Endothelial cell (in vitro differentiated cells): ENCODE results near the gene CHPT1. TPM values are rescaled to one million over a fixed set of nuclear protein-coding genes. Genes with fewer than 3 reads are reported as not detected.

Experiments
- DNase-seq: peaks from one replicate; pipeline ENCODE4 v3.0.0; 2021; ENCODE audit warnings: low spot score
- H3K27ac Mint-ChIP-seq: one replicate; pipeline ENCODE4 v1.8.0; 2021; ENCODE audit warnings: mixed read lengths, inconsistent platforms; ENCODE audit not compliant: unreplicated experiment
- H3K27me3 Mint-ChIP-seq: one replicate; pipeline ENCODE4 v1.8.0; 2021; ENCODE audit warnings: mild to moderate bottlenecking, moderate library complexity, mixed read lengths, inconsistent platforms; ENCODE audit not compliant: unreplicated experiment
- H3K36me3 Mint-ChIP-seq: one replicate; pipeline ENCODE4 v1.8.0; 2021; ENCODE audit warnings: mild to moderate bottlenecking, low read depth, mixed read lengths, inconsistent platforms; ENCODE audit not compliant: unreplicated experiment
- H3K4me1 Mint-ChIP-seq: one replicate; pipeline ENCODE4 v1.8.0; 2021; ENCODE audit warnings: mild to moderate bottlenecking, mixed read lengths, inconsistent platforms; ENCODE audit not compliant: unreplicated experiment
- H3K4me3 Mint-ChIP-seq: one replicate; pipeline ENCODE4 v1.8.0; 2021; ENCODE audit warnings: mild to moderate bottlenecking, mixed read lengths, inconsistent platforms; ENCODE audit not compliant: unreplicated experiment
- H3K9me3 Mint-ChIP-seq: one replicate; pipeline ENCODE4 v1.8.0; 2021; ENCODE audit warnings: mixed read lengths, inconsistent platforms; ENCODE audit not compliant: unreplicated experiment
- total RNA-seq: library from RNA; stranded (reverse); fragmentation: NEBNext Ultra II Directional; extraction: Animal tissue kit (Norgen Biotek cat#: 25700); gene quantifications from one replicate; pipeline ENCODE4 v1.2.1, GENCODE V29; 2021; ENCODE audit not compliant: unreplicated experiment
- TF ChIP-seq, protein P1 (sequence below): fragments of 200-600 bp; sonication (generic); IDR thresholded peaks from one replicate; pipeline ENCODE4 v1.5.0; 2021; ENCODE audit warnings: antibody characterized with exemption; ENCODE audit not compliant: unreplicated experiment

CHPT1 gene
- total RNA-seq, 1 donor from 2014 or later, result 6.2 TPM

GRCh38 chr12:101773650-101774162, 76.3 kb downstream of the CHPT1 start:
- DNase-seq, result peak; percentile 63
- Mint-ChIP-seq H3K27me3 (no peaks in the 10 kb centered on the region), H3K27ac (no peak overlapping the region), H3K4me3 (no peak overlapping the region), H3K36me3 (peaks cover 4% of the 10 kb centered on the region), H3K9me3 (no peaks in the 10 kb centered on the region), H3K4me1 (no peaks in the 10 kb centered on the region)
- TF ChIP-seq, protein P1, sequence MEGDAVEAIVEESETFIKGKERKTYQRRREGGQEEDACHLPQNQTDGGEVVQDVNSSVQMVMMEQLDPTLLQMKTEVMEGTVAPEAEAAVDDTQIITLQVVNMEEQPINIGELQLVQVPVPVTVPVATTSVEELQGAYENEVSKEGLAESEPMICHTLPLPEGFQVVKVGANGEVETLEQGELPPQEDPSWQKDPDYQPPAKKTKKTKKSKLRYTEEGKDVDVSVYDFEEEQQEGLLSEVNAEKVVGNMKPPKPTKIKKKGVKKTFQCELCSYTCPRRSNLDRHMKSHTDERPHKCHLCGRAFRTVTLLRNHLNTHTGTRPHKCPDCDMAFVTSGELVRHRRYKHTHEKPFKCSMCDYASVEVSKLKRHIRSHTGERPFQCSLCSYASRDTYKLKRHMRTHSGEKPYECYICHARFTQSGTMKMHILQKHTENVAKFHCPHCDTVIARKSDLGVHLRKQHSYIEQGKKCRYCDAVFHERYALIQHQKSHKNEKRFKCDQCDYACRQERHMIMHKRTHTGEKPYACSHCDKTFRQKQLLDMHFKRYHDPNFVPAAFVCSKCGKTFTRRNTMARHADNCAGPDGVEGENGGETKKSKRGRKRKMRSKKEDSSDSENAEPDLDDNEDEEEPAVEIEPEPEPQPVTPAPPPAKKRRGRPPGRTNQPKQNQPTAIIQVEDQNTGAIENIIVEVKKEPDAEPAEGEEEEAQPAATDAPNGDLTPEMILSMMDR, result peak; percentile 97

DNA sequence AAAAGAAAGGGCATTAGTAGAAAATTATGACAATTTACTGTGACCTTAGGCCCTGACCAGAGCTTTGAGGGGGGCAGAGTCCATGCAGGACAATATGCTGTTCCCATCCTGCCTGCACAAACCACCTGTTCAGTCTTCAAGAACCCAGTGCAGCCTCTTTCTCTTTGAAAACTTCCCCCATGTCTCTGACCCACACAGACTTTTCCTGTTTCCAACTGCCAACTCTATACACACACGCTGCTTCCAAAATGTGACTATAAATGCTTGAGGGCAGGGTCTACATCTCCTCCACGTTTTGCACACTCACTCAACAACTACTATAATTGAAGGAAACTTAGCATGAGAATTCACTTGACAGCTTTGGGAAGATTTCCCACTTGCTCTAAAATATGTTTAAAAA, 78.4 kb downstream of the CHPT1 start:
- no peak for DNase-seq
- Mint-ChIP-seq H3K27me3 (no peaks in the 10 kb centered on the region), H3K4me1 (peaks cover 3% of the 10 kb centered on the region), H3K9me3 (no peaks in the 10 kb centered on the region), H3K4me3 (no peak overlapping the region), H3K27ac (no peak overlapping the region), H3K36me3 (peaks cover 4% of the 10 kb centered on the region)
- TF ChIP-seq, protein P1, result no peak

- Mint-ChIP-seq H3K36me3 (peaks cover 4% of the 10 kb centered on the region), H3K27me3 (no peaks in the 10 kb centered on the region), H3K9me3 (no peaks in the 10 kb centered on the region), H3K27ac (no peak overlapping the region), H3K4me1 (peaks cover 3% of the 10 kb centered on the region), H3K4me3 (no peak overlapping the region)
- TF ChIP-seq, protein P1, result no peak
- no peak for DNase-seq
Measured at GRCh38 chr12:101777485-101777884, 80.0 kb downstream of the CHPT1 start.

DNA sequence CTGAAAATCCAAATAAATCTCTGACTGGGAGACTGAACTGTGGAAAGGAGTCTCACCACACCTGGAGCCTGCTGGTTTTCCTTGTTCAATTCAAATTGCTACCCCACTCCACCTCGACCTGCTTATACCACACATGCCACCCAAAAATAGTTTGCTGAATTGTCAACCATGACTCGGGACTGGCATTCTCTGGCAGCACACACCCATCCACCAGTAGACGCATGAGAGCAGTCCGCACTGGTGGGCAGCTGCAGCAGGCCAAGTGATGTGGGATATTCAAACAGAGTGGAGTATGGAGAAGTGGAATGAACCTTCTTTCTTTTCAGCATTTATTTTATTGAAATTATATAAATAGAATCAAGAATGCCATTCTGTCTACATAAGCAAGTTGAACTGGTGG, 80.5 kb downstream of the CHPT1 start:
- Mint-ChIP-seq H3K4me3 (no peak overlapping the region), H3K27ac (no peak overlapping the region), H3K4me1 (peaks cover 3% of the 10 kb centered on the region), H3K27me3 (no peaks in the 10 kb centered on the region), H3K36me3 (peaks cover 4% of the 10 kb centered on the region), H3K9me3 (no peaks in the 10 kb centered on the region)
- TF ChIP-seq, protein P1, result no peak
- DNase-seq, result no peak

Other genes with a start within 250 kb of the CHPT1 start
- gene SPIC, start 222.3 kb upstream of the CHPT1 start, total RNA-seq, result not detected
- not detected for gene MYBPC1, start 102.7 kb upstream of the CHPT1 start, total RNA-seq
- not detected for gene SYCP3, start 41.8 kb downstream of the CHPT1 start, total RNA-seq
- 47.6 TPM for gene GNPTAB, start 133.3 kb downstream of the CHPT1 start, total RNA-seq
- 26.9 TPM for gene DRAM1, start 179.9 kb downstream of the CHPT1 start, total RNA-seq